DND-41 (cell line): ENCODE data around the gene EGFL8.

ENCODE experiments used
- CTCF ChIP-seq: IDR thresholded peaks from 2 replicates; pipeline ENCODE4 v1.5.1; 2012; ENCODE audit warnings: borderline replicate concordance, low read length, moderate library complexity, mild to moderate bottlenecking; ENCODE audit not compliant: poor library complexity, severe bottlenecking; ENCODE audit errors: extremely low read depth
- EZH2 ChIP-seq: IDR thresholded peaks from 3 replicates; pipeline ENCODE4 v1.6.1; 2012; ENCODE audit warnings: borderline replicate concordance, low read depth, mild to moderate bottlenecking, moderate library complexity, low read length, inconsistent platforms; ENCODE audit not compliant: severe bottlenecking

GRCh38 chr6:32126880-32127279 is 37.5 kb upstream of the EGFL8 start:
- TF ChIP-seq CTCF (no peak), EZH2 (no peak)
